Liver (tissue), 9 donors: ENCODE results near the gene MYO9A. TPM values are rescaled to one million over a fixed set of nuclear protein-coding genes. Genes with fewer than 3 reads are reported as not detected.

Experiments used
- DNase-seq: peaks from one replicate; pipeline ENCODE4 v3.0.0-alpha.2; 2017; ENCODE audit warnings: low spot score
- H3K27ac ChIP-seq, 2 donors: one replicate each; pipeline ENCODE4 v1.7.0; 2013; ENCODE audit warnings: inconsistent platforms in 2 of 2, low read length in 2 of 2, control low read depth in 1 of 2, low read depth in 1 of 2, mild to moderate bottlenecking in 1 of 2
- H3K27me3 ChIP-seq, 4 donors: one replicate each; pipeline versions ENCODE4 v1.6.1 to v1.7.0; 2013; ENCODE audit warnings: low read length in 3 of 4, inconsistent platforms in 1 of 4, mild to moderate bottlenecking in 1 of 4, moderate library complexity in 1 of 4; ENCODE audit not compliant: control insufficient read depth in 4 of 4, insufficient read depth in 4 of 4
- H3K36me3 ChIP-seq, 4 donors: one replicate each; pipeline versions ENCODE4 v1.6.1 to v1.7.0; 2013; ENCODE audit warnings: low read length in 3 of 4, mild to moderate bottlenecking in 3 of 4, low read depth in 1 of 4, moderate library complexity in 1 of 4; ENCODE audit not compliant: control insufficient read depth in 4 of 4, insufficient read depth in 3 of 4
- H3K4me1 ChIP-seq, 4 donors: one replicate each; pipeline versions ENCODE4 v1.6.1 to v1.7.0; 2013; ENCODE audit warnings: low read length in 3 of 4, mild to moderate bottlenecking in 3 of 4, moderate library complexity in 1 of 4; ENCODE audit not compliant: control insufficient read depth in 4 of 4, insufficient read depth in 4 of 4
- H3K4me3 ChIP-seq, 3 donors: one replicate each; pipeline versions ENCODE4 v1.6.1 to v1.7.0; 2013; ENCODE audit warnings: low read length in 3 of 3, control low read depth in 1 of 3, low read depth in 1 of 3, mild to moderate bottlenecking in 1 of 3
- H3K9ac ChIP-seq, 2 donors: one replicate each; pipeline ENCODE4 v1.7.0; 2013; ENCODE audit warnings: low read length in 2 of 2, mild to moderate bottlenecking in 2 of 2, moderate library complexity in 2 of 2, control low read depth in 1 of 2, low read depth in 1 of 2
- H3K9me3 ChIP-seq, 4 donors: one replicate each; pipeline versions ENCODE4 v1.6.1 to v1.7.0; 2013; ENCODE audit warnings: low read length in 3 of 4; ENCODE audit not compliant: control insufficient read depth in 4 of 4
- CTCF ChIP-seq: fragments of 150-350 bp; IDR thresholded peaks from 2 replicates; pipeline ENCODE4 v1.5.1; 2017; ENCODE audit warnings: improper control_type of control experiment, low read depth, low read length; ENCODE audit not compliant: missing input control
- EGR1 ChIP-seq, 2 donors: IDR thresholded peaks; 2 replicates each; pipeline ENCODE4 v1.6.1; 2016 to 2018; ENCODE audit warnings: antibody characterized with exemption in 2 of 2, low read depth in 2 of 2
- FOXA1 ChIP-seq: IDR thresholded peaks from 2 replicates; pipeline ENCODE4 v1.6.1; 2016; ENCODE audit warnings: antibody characterized with exemption
- GABPA ChIP-seq, 2 donors: IDR thresholded peaks in 1 of 2; conservative IDR thresholded peaks in 1 of 2; 2 replicates each; pipeline ENCODE4 v1.6.1; 2016; ENCODE audit warnings: antibody characterized with exemption in 2 of 2, mild to moderate bottlenecking in 1 of 2, moderate library complexity in 1 of 2
- HNF4A ChIP-seq, 2 donors: conservative IDR thresholded peaks; 2 replicates each; pipeline ENCODE4 v1.6.1; 2016; ENCODE audit warnings: antibody characterized with exemption in 2 of 2, mild to moderate bottlenecking in 2 of 2
- HNF4G ChIP-seq: IDR thresholded peaks from 2 replicates; pipeline ENCODE4 v1.6.1; 2016; ENCODE audit warnings: antibody characterized with exemption
- JUND ChIP-seq, 2 donors: IDR thresholded peaks; 2 replicates each; pipeline ENCODE4 v1.6.1; 2016; ENCODE audit warnings: antibody characterized with exemption in 2 of 2
- MAX ChIP-seq: IDR thresholded peaks from 2 replicates; pipeline ENCODE4 v1.6.1; 2016; ENCODE audit warnings: antibody characterized with exemption
- NR2F2 ChIP-seq: IDR thresholded peaks from 2 replicates; pipeline ENCODE4 v1.6.1; 2016; ENCODE audit warnings: antibody characterized with exemption
- RAD21 ChIP-seq, 2 donors: IDR thresholded peaks; 2 replicates each; pipeline ENCODE4 v1.6.1; 2016; ENCODE audit warnings: antibody characterized with exemption in 2 of 2, mild to moderate bottlenecking in 2 of 2
- RXRA ChIP-seq, 2 donors: IDR thresholded peaks; 2 replicates each; pipeline ENCODE4 v1.6.1; 2017 to 2018; ENCODE audit warnings: antibody characterized with exemption in 2 of 2, mild to moderate bottlenecking in 1 of 2
- SP1 ChIP-seq: IDR thresholded peaks from 2 replicates; pipeline ENCODE4 v1.6.1; 2018; ENCODE audit warnings: antibody characterized with exemption, mild to moderate bottlenecking
- YY1 ChIP-seq: IDR thresholded peaks from 2 replicates; pipeline ENCODE4 v1.6.1; 2016; ENCODE audit warnings: antibody characterized with exemption, mild to moderate bottlenecking
- WGBS: extraction: QIAGEN DNeasy Blood & Tissue Kit; methylation state at CpG from one replicate; pipeline ENCODE4 v1.1.7; 2013; 5-methylcytosine and 5-hydroxymethylcytosine counted together
- polyA plus RNA-seq, 2 donors: library from polyadenylated mRNA; stranded (reverse) in 1 of 2; unstranded in 1 of 2; fragments of 200-250 nt in 1 of 2; fragments of >200 nt in 1 of 2; fragmentation: Nextera tagmentation in 1 of 2; extraction: Ambion mirVana in 1 of 2; gene quantifications; one replicate each; pipeline versions ENCODE4 v1.2.1 to v1.2.3, GENCODE V29; 2013 to 2015
- total RNA-seq, 2 donors: library from RNA; depleted of rRNA; stranded (reverse); fragments of >200 nt; gene quantifications; one replicate each; pipeline ENCODE4 v1.2.3, GENCODE V29; 2014
- TF ChIP-seq, protein P1 (sequence below): IDR thresholded peaks from 2 replicates; pipeline ENCODE4 v1.6.1; 2016; ENCODE audit warnings: antibody characterized with exemption
- TF ChIP-seq, protein P2 (sequence below): IDR thresholded peaks from 2 replicates; pipeline ENCODE4 v1.6.1; 2016; ENCODE audit warnings: antibody characterized with exemption, mild to moderate bottlenecking
- TF ChIP-seq, protein P3 (sequence below): IDR thresholded peaks from 2 replicates; pipeline ENCODE4 v1.6.1; 2016; ENCODE audit warnings: antibody characterized with exemption
- donor health status: healthy.
- donor health status: healthy.
- donor health status: healthy.
- donor health status: healthy.
- donor health status: healthy.

The MYO9A gene
- total and polyA plus RNA-seq, 4 donors = 1.4 to 14.9 (median 8.4) TPM

GRCh38 chr15:72160696-72161245 lies 42.8 kb upstream of the MYO9A start:
- H3K27ac ChIP-seq = no peak overlapping the region
- H3K9me3 ChIP-seq = no peaks in the 10 kb centered on the region
- 93% methylated on average over 5 of the region's 5 CpGs for WGBS
- no peaks in the 10 kb centered on the region for H3K36me3 ChIP-seq
- no peak for DNase-seq
- H3K4me1 ChIP-seq = peaks cover 0 to 2% (median 1%) of the 10 kb centered on the region in 4 donors
- H3K4me3 ChIP-seq = no peak overlapping the region
- TF ChIP-seq HNF4G (no peak), MAX (no peak), JUND (IDR thresholded peaks at IDR 0.05) (no peak), HNF4A (conservative IDR thresholded peaks at IDR 0.05) (no peak), YY1 (no peak), FOXA1 (no peak), GABPA (IDR thresholded peaks at IDR 0.05 in 1 of 2, conservative IDR thresholded peaks at IDR 0.05 in 1 of 2) (no peak), EGR1 (IDR thresholded peaks at IDR 0.05; ENCODE audit: low read depth in 2 of 2) (no peak), CTCF (no peak), NR2F2 (no peak), SP1 (no peak), RAD21 (IDR thresholded peaks at IDR 0.05) (no peak), RXRA (IDR thresholded peaks at IDR 0.05) (no peak)
- TF ChIP-seq, protein P1, sequence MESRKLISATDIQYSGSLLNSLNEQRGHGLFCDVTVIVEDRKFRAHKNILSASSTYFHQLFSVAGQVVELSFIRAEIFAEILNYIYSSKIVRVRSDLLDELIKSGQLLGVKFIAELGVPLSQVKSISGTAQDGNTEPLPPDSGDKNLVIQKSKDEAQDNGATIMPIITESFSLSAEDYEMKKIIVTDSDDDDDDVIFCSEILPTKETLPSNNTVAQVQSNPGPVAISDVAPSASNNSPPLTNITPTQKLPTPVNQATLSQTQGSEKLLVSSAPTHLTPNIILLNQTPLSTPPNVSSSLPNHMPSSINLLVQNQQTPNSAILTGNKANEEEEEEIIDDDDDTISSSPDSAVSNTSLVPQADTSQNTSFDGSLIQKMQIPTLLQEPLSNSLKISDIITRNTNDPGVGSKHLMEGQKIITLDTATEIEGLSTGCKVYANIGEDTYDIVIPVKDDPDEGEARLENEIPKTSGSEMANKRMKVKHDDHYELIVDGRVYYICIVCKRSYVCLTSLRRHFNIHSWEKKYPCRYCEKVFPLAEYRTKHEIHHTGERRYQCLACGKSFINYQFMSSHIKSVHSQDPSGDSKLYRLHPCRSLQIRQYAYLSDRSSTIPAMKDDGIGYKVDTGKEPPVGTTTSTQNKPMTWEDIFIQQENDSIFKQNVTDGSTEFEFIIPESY = no peak
- TF ChIP-seq, protein P2, sequence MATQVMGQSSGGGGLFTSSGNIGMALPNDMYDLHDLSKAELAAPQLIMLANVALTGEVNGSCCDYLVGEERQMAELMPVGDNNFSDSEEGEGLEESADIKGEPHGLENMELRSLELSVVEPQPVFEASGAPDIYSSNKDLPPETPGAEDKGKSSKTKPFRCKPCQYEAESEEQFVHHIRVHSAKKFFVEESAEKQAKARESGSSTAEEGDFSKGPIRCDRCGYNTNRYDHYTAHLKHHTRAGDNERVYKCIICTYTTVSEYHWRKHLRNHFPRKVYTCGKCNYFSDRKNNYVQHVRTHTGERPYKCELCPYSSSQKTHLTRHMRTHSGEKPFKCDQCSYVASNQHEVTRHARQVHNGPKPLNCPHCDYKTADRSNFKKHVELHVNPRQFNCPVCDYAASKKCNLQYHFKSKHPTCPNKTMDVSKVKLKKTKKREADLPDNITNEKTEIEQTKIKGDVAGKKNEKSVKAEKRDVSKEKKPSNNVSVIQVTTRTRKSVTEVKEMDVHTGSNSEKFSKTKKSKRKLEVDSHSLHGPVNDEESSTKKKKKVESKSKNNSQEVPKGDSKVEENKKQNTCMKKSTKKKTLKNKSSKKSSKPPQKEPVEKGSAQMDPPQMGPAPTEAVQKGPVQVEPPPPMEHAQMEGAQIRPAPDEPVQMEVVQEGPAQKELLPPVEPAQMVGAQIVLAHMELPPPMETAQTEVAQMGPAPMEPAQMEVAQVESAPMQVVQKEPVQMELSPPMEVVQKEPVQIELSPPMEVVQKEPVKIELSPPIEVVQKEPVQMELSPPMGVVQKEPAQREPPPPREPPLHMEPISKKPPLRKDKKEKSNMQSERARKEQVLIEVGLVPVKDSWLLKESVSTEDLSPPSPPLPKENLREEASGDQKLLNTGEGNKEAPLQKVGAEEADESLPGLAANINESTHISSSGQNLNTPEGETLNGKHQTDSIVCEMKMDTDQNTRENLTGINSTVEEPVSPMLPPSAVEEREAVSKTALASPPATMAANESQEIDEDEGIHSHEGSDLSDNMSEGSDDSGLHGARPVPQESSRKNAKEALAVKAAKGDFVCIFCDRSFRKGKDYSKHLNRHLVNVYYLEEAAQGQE = no peak
- TF ChIP-seq, protein P3, sequence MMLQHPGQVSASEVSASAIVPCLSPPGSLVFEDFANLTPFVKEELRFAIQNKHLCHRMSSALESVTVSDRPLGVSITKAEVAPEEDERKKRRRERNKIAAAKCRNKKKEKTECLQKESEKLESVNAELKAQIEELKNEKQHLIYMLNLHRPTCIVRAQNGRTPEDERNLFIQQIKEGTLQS = no peak
- no peak overlapping the region for H3K9ac ChIP-seq
- H3K27me3 ChIP-seq = no peaks in the 10 kb centered on the region

DNA sequence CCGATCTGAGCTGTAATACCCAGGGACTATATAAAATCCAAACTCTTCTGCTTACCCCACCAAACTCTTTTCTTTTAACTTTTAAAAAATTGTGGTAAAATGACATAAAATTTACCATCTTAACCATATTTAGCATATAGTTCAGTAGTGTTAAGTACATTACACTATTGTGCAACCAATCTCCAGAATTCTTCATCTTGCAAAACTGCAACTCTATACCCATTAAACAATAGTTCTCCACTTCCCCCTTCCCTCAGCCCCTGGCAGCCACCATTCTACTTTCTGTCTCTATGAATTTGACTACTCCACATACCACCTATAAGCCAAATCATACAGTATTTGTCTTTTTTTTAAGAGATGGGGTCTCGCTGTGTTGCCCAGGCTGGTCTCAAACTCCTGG lies 39.0 kb upstream of the MYO9A start:
- DNase-seq = no peak
- no peak overlapping the region for H3K27ac ChIP-seq
- no peak for TF ChIP-seq HNF4A (conservative IDR thresholded peaks at IDR 0.05)
- TF ChIP-seq YY1 = no peak
- no peak for TF ChIP-seq MAX
- no peak for TF ChIP-seq FOXA1
- no peak for TF ChIP-seq CTCF
- no peak for TF ChIP-seq RAD21 (IDR thresholded peaks at IDR 0.05)
- TF ChIP-seq RXRA (IDR thresholded peaks at IDR 0.05) = no peak
- no peak for TF ChIP-seq NR2F2
- no peak for TF ChIP-seq HNF4G
- TF ChIP-seq SP1 = no peak
- no peak for TF ChIP-seq GABPA (IDR thresholded peaks at IDR 0.05 in 1 of 2, conservative IDR thresholded peaks at IDR 0.05 in 1 of 2)
- no peaks in the 10 kb centered on the region for H3K36me3 ChIP-seq
- H3K4me1 ChIP-seq = peaks cover 0 to 16% (median 13%) of the 10 kb centered on the region in 4 donors
- WGBS = 97% methylated on average over 2 of the region's 2 CpGs
- no peaks in the 10 kb centered on the region for H3K27me3 ChIP-seq
- H3K9me3 ChIP-seq = no peaks in the 10 kb centered on the region
- H3K9ac ChIP-seq = no peak overlapping the region
- no peak overlapping the region for H3K4me3 ChIP-seq
